ENCODE results near the gene RAB23. TPM values are rescaled to one million over a fixed set of nuclear protein-coding genes. Genes with fewer than 3 reads are reported as not detected.

Gene RAB23
- total RNA-seq, 1 experiment from 2014 or later, result 11.7 TPM

DNA sequence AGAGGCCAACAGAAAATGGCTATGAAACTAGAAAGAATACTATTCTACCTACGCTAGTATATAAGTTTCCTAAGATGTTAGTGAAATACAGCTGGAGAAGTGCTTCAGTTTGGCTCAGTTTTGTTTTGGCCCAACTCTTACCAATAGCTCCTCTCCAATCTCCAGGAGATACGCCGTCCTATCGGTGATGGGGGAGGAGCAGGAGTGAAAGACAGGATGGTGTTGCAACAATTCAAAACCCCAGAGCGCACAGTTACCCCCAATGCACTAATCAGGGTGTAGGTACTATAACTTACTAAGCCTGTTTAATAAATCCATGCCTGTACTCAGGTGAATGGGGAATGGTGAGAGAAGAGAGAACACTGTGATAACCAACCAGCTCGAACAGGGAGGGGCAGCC lies 24.2 kb upstream of the RAB23 start:
- TF ChIP-seq, protein P1, sequence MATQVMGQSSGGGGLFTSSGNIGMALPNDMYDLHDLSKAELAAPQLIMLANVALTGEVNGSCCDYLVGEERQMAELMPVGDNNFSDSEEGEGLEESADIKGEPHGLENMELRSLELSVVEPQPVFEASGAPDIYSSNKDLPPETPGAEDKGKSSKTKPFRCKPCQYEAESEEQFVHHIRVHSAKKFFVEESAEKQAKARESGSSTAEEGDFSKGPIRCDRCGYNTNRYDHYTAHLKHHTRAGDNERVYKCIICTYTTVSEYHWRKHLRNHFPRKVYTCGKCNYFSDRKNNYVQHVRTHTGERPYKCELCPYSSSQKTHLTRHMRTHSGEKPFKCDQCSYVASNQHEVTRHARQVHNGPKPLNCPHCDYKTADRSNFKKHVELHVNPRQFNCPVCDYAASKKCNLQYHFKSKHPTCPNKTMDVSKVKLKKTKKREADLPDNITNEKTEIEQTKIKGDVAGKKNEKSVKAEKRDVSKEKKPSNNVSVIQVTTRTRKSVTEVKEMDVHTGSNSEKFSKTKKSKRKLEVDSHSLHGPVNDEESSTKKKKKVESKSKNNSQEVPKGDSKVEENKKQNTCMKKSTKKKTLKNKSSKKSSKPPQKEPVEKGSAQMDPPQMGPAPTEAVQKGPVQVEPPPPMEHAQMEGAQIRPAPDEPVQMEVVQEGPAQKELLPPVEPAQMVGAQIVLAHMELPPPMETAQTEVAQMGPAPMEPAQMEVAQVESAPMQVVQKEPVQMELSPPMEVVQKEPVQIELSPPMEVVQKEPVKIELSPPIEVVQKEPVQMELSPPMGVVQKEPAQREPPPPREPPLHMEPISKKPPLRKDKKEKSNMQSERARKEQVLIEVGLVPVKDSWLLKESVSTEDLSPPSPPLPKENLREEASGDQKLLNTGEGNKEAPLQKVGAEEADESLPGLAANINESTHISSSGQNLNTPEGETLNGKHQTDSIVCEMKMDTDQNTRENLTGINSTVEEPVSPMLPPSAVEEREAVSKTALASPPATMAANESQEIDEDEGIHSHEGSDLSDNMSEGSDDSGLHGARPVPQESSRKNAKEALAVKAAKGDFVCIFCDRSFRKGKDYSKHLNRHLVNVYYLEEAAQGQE (IDR thresholded peaks at IDR 0.05; ENCODE audit: low read depth), result no peak
- TF ChIP-seq JUND (IDR thresholded peaks at IDR 0.05), result no peak
- TF ChIP-seq ZFX (IDR thresholded peaks at IDR 0.05), result no peak
- TF ChIP-seq ELF1 (IDR thresholded peaks at IDR 0.05; ENCODE audit: borderline replicate concordance, low read depth), result no peak
- TF ChIP-seq, protein P2, sequence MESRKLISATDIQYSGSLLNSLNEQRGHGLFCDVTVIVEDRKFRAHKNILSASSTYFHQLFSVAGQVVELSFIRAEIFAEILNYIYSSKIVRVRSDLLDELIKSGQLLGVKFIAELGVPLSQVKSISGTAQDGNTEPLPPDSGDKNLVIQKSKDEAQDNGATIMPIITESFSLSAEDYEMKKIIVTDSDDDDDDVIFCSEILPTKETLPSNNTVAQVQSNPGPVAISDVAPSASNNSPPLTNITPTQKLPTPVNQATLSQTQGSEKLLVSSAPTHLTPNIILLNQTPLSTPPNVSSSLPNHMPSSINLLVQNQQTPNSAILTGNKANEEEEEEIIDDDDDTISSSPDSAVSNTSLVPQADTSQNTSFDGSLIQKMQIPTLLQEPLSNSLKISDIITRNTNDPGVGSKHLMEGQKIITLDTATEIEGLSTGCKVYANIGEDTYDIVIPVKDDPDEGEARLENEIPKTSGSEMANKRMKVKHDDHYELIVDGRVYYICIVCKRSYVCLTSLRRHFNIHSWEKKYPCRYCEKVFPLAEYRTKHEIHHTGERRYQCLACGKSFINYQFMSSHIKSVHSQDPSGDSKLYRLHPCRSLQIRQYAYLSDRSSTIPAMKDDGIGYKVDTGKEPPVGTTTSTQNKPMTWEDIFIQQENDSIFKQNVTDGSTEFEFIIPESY (IDR thresholded peaks at IDR 0.05; ENCODE audit: extremely low read depth, insufficient replicate concordance, low read length), result no peak
- no peak for TF ChIP-seq SIN3A (IDR thresholded peaks at IDR 0.05; ENCODE audit: low read depth)
- no peak for TF ChIP-seq EZH2 (IDR thresholded peaks at IDR 0.05)
- TF ChIP-seq ZNF274 (IDR thresholded peaks at IDR 0.05; ENCODE audit: low read depth, low read length), result no peak
- TF ChIP-seq, protein P3, sequence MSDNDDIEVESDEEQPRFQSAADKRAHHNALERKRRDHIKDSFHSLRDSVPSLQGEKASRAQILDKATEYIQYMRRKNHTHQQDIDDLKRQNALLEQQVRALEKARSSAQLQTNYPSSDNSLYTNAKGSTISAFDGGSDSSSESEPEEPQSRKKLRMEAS (IDR thresholded peaks at IDR 0.05), result no peak
- no peak for TF ChIP-seq CEBPB (IDR thresholded peaks at IDR 0.05; ENCODE audit: low read depth)
- no peak for TF ChIP-seq EGR1 (IDR thresholded peaks at IDR 0.05; ENCODE audit: low read depth)
- no peak for TF ChIP-seq TCF7L2 (IDR thresholded peaks at IDR 0.05; ENCODE audit: borderline replicate concordance, extremely low read depth, insufficient read depth, insufficient read length)
- TF ChIP-seq RAD21 (IDR thresholded peaks at IDR 0.05; ENCODE audit: low read depth), result no peak
- no peak for TF ChIP-seq EZH2phosphoT487 (IDR thresholded peaks at IDR 0.05; ENCODE audit: borderline replicate concordance)
- TF ChIP-seq POLR2AphosphoS5 (IDR thresholded peaks at IDR 0.05; ENCODE audit: low read depth, low read length), result no peak
- no peak for TF ChIP-seq YY1 (IDR thresholded peaks at IDR 0.05; ENCODE audit: extremely low read depth, insufficient replicate concordance, low read depth, low read length)
- ATAC-seq, result no peak
- H3K9ac ChIP-seq (ENCODE audit: low read length), result no peak overlapping the region
- H3K36me3 ChIP-seq (ENCODE audit: control insufficient read depth in 1 of 2, insufficient read depth in 2 of 2, low read length in 2 of 2), result no peaks in the 10 kb centered on the region
- no peaks in the 10 kb centered on the region for H3K9me2 ChIP-seq (ENCODE audit: insufficient read depth)
- no peak overlapping the region for H3K4me2 ChIP-seq (ENCODE audit: low read length)
- no peaks in the 10 kb centered on the region for H3K9me3 ChIP-seq (ENCODE audit: control insufficient read depth in 1 of 2, insufficient read depth in 1 of 2, low read depth in 1 of 2, low read length in 2 of 2)
- no peaks in the 10 kb centered on the region for H3K4me1 ChIP-seq (ENCODE audit: control insufficient read depth in 1 of 2, insufficient read depth in 2 of 2, low read length in 2 of 2)
- no peak overlapping the region for H2AFZ ChIP-seq (ENCODE audit: low read depth, low read length, poor library complexity, severe bottlenecking)
- BruUV-seq (replicated peaks), result no TSS peak
- intact Hi-C loops (cut with micrococcal nuclease), result no loop called here
- H3K79me2 ChIP-seq (ENCODE audit: insufficient read depth, low read length), result no peaks in the 10 kb centered on the region
- H3K4me3 ChIP-seq (replicated peaks in 1 of 2; ENCODE audit: low read depth in 1 of 2, low read length in 2 of 2), result no peak overlapping the region
- no peak overlapping the region for H3K27ac ChIP-seq (ENCODE audit: low read depth, low read length)
- ChIA-PET POLR2A (no interaction called here), RAD21 (ENCODE audit: low non-redundant PET in 1 of 2, low total read pairs in 2 of 2, uncharacterized antibody in 2 of 2, unreplicated experiment in 2 of 2) (no interaction called here), CTCF (no interaction called here)
- no peaks in the 10 kb centered on the region for H3K27me3 ChIP-seq (ENCODE audit: insufficient read depth, low read length)
- no peak for DNase-seq (ENCODE audit: low read depth, low spot score)
- no peaks in the 10 kb centered on the region for H4K20me1 ChIP-seq (ENCODE audit: insufficient read depth)

Data from HCT116 (cell line).